ENCODE results near the gene MYG1.

DNA sequence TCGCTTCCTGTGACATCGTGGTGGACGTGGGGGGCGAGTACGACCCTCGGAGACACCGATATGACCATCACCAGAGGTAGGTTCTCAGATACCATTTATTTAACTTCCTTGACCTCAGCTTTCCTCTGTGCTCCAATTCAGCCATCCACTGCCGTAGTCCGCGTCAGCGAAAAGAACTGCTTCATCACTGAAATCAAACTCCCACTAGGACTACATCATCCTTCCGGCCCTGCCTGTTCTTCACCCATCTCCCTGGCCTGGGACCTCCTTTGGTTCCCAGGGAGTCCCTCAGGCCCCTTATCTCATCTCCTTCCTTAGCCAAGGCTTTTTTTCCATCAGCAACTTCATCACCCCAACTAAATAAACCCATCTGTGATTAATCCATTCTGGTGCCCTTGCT is 692 bp downstream of the MYG1 start:
- TF ChIP-seq MXI1 (IDR thresholded peaks at IDR 0.05; ENCODE audit: low read depth, low read length) (no peak), FOXM1 (IDR thresholded peaks at IDR 0.05; ENCODE audit: low read depth) (no peak), GATA2 (CRISPR knock-in tag; IDR thresholded peaks at IDR 0.05) (no peak), TAF1 (IDR thresholded peaks at IDR 0.05; ENCODE audit: borderline replicate concordance, low read depth, low read length) (no peak), CHD2 (IDR thresholded peaks at IDR 0.05; ENCODE audit: low read length, partially characterized antibody) (no peak), SMC3 (IDR thresholded peaks at IDR 0.05; ENCODE audit: low read depth, low read length) (no peak)
- TF ChIP-seq, protein P1, sequence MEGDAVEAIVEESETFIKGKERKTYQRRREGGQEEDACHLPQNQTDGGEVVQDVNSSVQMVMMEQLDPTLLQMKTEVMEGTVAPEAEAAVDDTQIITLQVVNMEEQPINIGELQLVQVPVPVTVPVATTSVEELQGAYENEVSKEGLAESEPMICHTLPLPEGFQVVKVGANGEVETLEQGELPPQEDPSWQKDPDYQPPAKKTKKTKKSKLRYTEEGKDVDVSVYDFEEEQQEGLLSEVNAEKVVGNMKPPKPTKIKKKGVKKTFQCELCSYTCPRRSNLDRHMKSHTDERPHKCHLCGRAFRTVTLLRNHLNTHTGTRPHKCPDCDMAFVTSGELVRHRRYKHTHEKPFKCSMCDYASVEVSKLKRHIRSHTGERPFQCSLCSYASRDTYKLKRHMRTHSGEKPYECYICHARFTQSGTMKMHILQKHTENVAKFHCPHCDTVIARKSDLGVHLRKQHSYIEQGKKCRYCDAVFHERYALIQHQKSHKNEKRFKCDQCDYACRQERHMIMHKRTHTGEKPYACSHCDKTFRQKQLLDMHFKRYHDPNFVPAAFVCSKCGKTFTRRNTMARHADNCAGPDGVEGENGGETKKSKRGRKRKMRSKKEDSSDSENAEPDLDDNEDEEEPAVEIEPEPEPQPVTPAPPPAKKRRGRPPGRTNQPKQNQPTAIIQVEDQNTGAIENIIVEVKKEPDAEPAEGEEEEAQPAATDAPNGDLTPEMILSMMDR (IDR thresholded peaks at IDR 0.05): no peak
